UCSD-AML1 (cell line): ENCODE results near the gene CREB5.

ENCODE experiments used
- DNase-seq: peaks from one replicate; lab custom pipeline; 2025; ENCODE audit not compliant: unreplicated experiment; lab: John Stamatoyannopoulos, UW

Gene CREB5

GRCh38 chr7:28509251-28510025 is 97.1 kb downstream of the CREB5 start:
- no peak for DNase-seq

- DNase-seq = no peak
Observed at GRCh38 chr7:28510026-28510369, 97.7 kb downstream of the CREB5 start.

GRCh38 chr7:28512668-28513440 is 100.5 kb downstream of the CREB5 start:
- no peak for DNase-seq

GRCh38 chr7:28516390-28517172 is 104.3 kb downstream of the CREB5 start:
- no peak for DNase-seq

GRCh38 chr7:28517206-28517605 is 104.9 kb downstream of the CREB5 start:
- no peak for DNase-seq

GRCh38 chr7:28517606-28518005 is 105.3 kb downstream of the CREB5 start:
- DNase-seq = no peak

- DNase-seq = no peak
Observed at GRCh38 chr7:28520074-28521015, 108.0 kb downstream of the CREB5 start.

- no peak for DNase-seq
Observed at GRCh38 chr7:28524978-28525377, 112.7 kb downstream of the CREB5 start.

GRCh38 chr7:28528899-28529298 is 116.6 kb downstream of the CREB5 start:
- no peak for DNase-seq

GRCh38 chr7:28529755-28530154 is 117.4 kb downstream of the CREB5 start:
- no peak for DNase-seq

- no peak for DNase-seq
Observed at GRCh38 chr7:28530175-28530802, 118.0 kb downstream of the CREB5 start.

GRCh38 chr7:28530803-28531175 is 118.5 kb downstream of the CREB5 start:
- no peak for DNase-seq

- DNase-seq = no peak
Observed at GRCh38 chr7:28531291-28531690, 119.0 kb downstream of the CREB5 start.

GRCh38 chr7:28532181-28532580 is 119.9 kb downstream of the CREB5 start:
- DNase-seq = no peak

GRCh38 chr7:28533267-28533666 is 120.9 kb downstream of the CREB5 start:
- DNase-seq = no peak

GRCh38 chr7:28533731-28534531 is 121.6 kb downstream of the CREB5 start:
- no peak for DNase-seq

- no peak for DNase-seq
Observed at GRCh38 chr7:28536259-28536658, 123.9 kb downstream of the CREB5 start.

GRCh38 chr7:28539289-28539981 is 127.1 kb downstream of the CREB5 start:
- DNase-seq = no peak

- DNase-seq = no peak
Observed at GRCh38 chr7:28542410-28542809, 130.1 kb downstream of the CREB5 start.
